SU-DHL-6 (cell line): ENCODE measurements around the gene RAD51B.

Source experiments
- H2AFZ ChIP-seq: fragments of 200-600 bp; sonication (generic); 2 replicates; pipeline ENCODE4 v1.6.1; 2014; ENCODE audit warnings: low read depth, mild to moderate bottlenecking, moderate library complexity, mixed read lengths, antibody characterized with exemption, low read length; ENCODE audit not compliant: severe bottlenecking
- H3F3A ChIP-seq: fragments of 200-600 bp; shearing (Covaris generic); 2 replicates; pipeline ENCODE4 v1.6.0; 2016; ENCODE audit warnings: antibody characterized with exemption, mild to moderate bottlenecking; ENCODE audit not compliant: insufficient read depth
- H3K27ac ChIP-seq: fragments of 200-600 bp; sonication (generic); 2 replicates; pipeline ENCODE4 v1.5.1; 2016; ENCODE audit warnings: low read depth, mild to moderate bottlenecking, low read length, moderate library complexity, mixed read lengths
- H3K27me3 ChIP-seq: fragments of 200-600 bp; sonication (generic), shearing (Covaris generic); 2 replicates; pipeline ENCODE4 v1.6.0; 2014; ENCODE audit warnings: mild to moderate bottlenecking, low read length
- H3K36me3 ChIP-seq: fragments of 200-600 bp; sonication (generic); 2 replicates; pipeline ENCODE4 v1.6.1; 2014; ENCODE audit warnings: mild to moderate bottlenecking, low read length, mixed read lengths
- H3K4me2 ChIP-seq: fragments of 300-600, 200-600 bp; shearing (Covaris generic), sonication (generic); 2 replicates; pipeline ENCODE4 v1.6.0; 2014; ENCODE audit warnings: low read length, low read depth, mild to moderate bottlenecking; ENCODE audit not compliant: poor library complexity, severe bottlenecking
- H3K4me3 ChIP-seq: fragments of 200-600 bp; sonication (generic); 2 replicates; pipeline ENCODE4 v1.5.1; 2014; ENCODE audit warnings: antibody characterized with exemption, low read length, mild to moderate bottlenecking, mixed read lengths; ENCODE audit not compliant: insufficient read depth, poor library complexity, severe bottlenecking
- H3K79me2 ChIP-seq: fragments of 200-600 bp; sonication (generic); 2 replicates; pipeline ENCODE4 v1.6.1; 2014; ENCODE audit warnings: mild to moderate bottlenecking, low read length, moderate library complexity; ENCODE audit not compliant: insufficient read depth
- H3K9ac ChIP-seq: fragments of 200-600 bp; sonication (generic); 2 replicates; pipeline ENCODE4 v1.7.0; 2014; ENCODE audit warnings: mild to moderate bottlenecking, low read length
- H3K9me2 ChIP-seq: fragments of 200-600 bp; sonication (generic); replicated peaks from 2 replicates; pipeline ENCODE4 v1.6.1; 2014; ENCODE audit warnings: low read length; ENCODE audit not compliant: insufficient read depth
- H3K9me3 ChIP-seq: fragments of 200-600 bp; sonication (generic); 2 replicates; pipeline ENCODE4 v1.6.1; 2014; ENCODE audit warnings: low read length, mixed read lengths; ENCODE audit not compliant: insufficient read depth
- H4K20me1 ChIP-seq: fragments of 200-600 bp; sonication (generic); 2 replicates; pipeline ENCODE4 v1.6.1; 2014; ENCODE audit warnings: low read depth, mild to moderate bottlenecking, antibody characterized with exemption, low read length, moderate library complexity, mixed read lengths
- CTCF ChIP-seq: fragments of 200-600 bp; sonication (generic); IDR thresholded peaks from one replicate; pipeline ENCODE4 v1.5.1; 2017; ENCODE audit warnings: antibody characterized with exemption, mild to moderate bottlenecking, low read length, moderate library complexity; ENCODE audit not compliant: insufficient read depth, poor library complexity, severe bottlenecking
- EZH2phosphoT487 ChIP-seq: fragments of 200-600 bp; sonication (generic), shearing (Covaris generic); conservative IDR thresholded peaks from 2 replicates; pipeline ENCODE4 v1.6.1; 2018; ENCODE audit warnings: mild to moderate bottlenecking, antibody characterized with exemption, low read length, moderate library complexity, mixed read lengths

Gene RAD51B

GRCh38 chr14:68622856-68623255, 803.3 kb downstream of the RAD51B start:
- Histone ChIP-seq H2AFZ (no peak overlapping the region), H3K9me3 (no peaks in the 10 kb centered on the region; the same call in none of the 2 replicates), H3K4me2 (no peak overlapping the region), H3K79me2 (no peaks in the 10 kb centered on the region), H3K4me3 (no peak overlapping the region), H3K27ac (no peak overlapping the region), H3K9me2 (no peaks in the 10 kb centered on the region), H4K20me1 (no peaks in the 10 kb centered on the region), H3K27me3 (no peaks in the 10 kb centered on the region), H3K36me3 (no peaks in the 10 kb centered on the region), H3F3A (no peaks in the 10 kb centered on the region), H3K9ac (no peak overlapping the region)
- TF ChIP-seq EZH2phosphoT487, result no peak
- TF ChIP-seq CTCF, result no peak

- no peaks in the 10 kb centered on the region for H3K9me2 ChIP-seq
- no peak overlapping the region for H3K4me3 ChIP-seq
- no peak overlapping the region for H3K4me2 ChIP-seq
- H4K20me1 ChIP-seq, result no peaks in the 10 kb centered on the region
- no peak overlapping the region for H3K9ac ChIP-seq
- no peaks in the 10 kb centered on the region for H3K36me3 ChIP-seq
- no peak for TF ChIP-seq CTCF
- TF ChIP-seq EZH2phosphoT487, result no peak
- no peaks in the 10 kb centered on the region for H3K27me3 ChIP-seq
- no peak overlapping the region for H3K27ac ChIP-seq
- no peaks in the 10 kb centered on the region; the same call in none of the 2 replicates for H3K9me3 ChIP-seq
- no peak overlapping the region for H2AFZ ChIP-seq
- no peaks in the 10 kb centered on the region for H3F3A ChIP-seq
- H3K79me2 ChIP-seq, result no peaks in the 10 kb centered on the region
Observed at GRCh38 chr14:68623307-68623706, 803.7 kb downstream of the RAD51B start.

- H3F3A ChIP-seq, result no peaks in the 10 kb centered on the region
- H2AFZ ChIP-seq, result no peak overlapping the region
- no peak overlapping the region for H3K4me3 ChIP-seq
- TF ChIP-seq EZH2phosphoT487 (no peak), CTCF (no peak)
- H3K79me2 ChIP-seq, result no peaks in the 10 kb centered on the region
- no peaks in the 10 kb centered on the region for H3K9me2 ChIP-seq
- no peak overlapping the region for H3K27ac ChIP-seq
- no peaks in the 10 kb centered on the region for H3K36me3 ChIP-seq
- no peaks in the 10 kb centered on the region for H3K9me3 ChIP-seq
- H3K9ac ChIP-seq, result no peak overlapping the region
- no peak overlapping the region for H3K4me2 ChIP-seq
- no peaks in the 10 kb centered on the region for H3K27me3 ChIP-seq
- H4K20me1 ChIP-seq, result no peaks in the 10 kb centered on the region
Observed at GRCh38 chr14:68623826-68624225, 804.2 kb downstream of the RAD51B start.
